MM.1S (cell line): Measurements from ENCODE around the gene NLRP6.

Experiments used
- CTCF ChIP-seq: fragments of 300-600 bp; sonication (generic); IDR thresholded peaks from 2 replicates; pipeline ENCODE4 v1.5.1; 2016; ENCODE audit warnings: antibody characterized with exemption, low read length, mixed read lengths
- EZH2 ChIP-seq: fragments of 300-600 bp; sonication (generic); optimal IDR thresholded peaks from 2 replicates; pipeline ENCODE3; 2017; ENCODE audit warnings: low read depth, mild to moderate bottlenecking, antibody characterized with exemption, low read length, mixed read lengths
- EZH2phosphoT487 ChIP-seq: fragments of 300-600 bp; sonication (generic); IDR thresholded peaks from 2 replicates; pipeline ENCODE4 v1.6.1; 2018; ENCODE audit warnings: antibody characterized with exemption, low read length

GRCh38 chr11:313304-313786, 35.1 kb downstream of the NLRP6 start:
- TF ChIP-seq EZH2 (no peak), EZH2phosphoT487 (no peak), CTCF (no peak)
